ENCODE measurements around the gene LCN15. TPM values are rescaled to one million over a fixed set of nuclear protein-coding genes. Genes with fewer than 3 reads are reported as not detected.

The LCN15 gene
- total and polyA plus RNA-seq, 2 of the 13 experiments (the other 11 are each of a cell fraction or from before 2014, with no cell fraction given): 1.3 to 53.7 TPM

- CTCF ChIA-PET (ENCODE audit: low intra/inter-chr PET ratio, low total read pairs): no interaction called here
- FAIRE-seq (no peak), DNase-seq (ENCODE audit: low spot score) (no peak), ATAC-seq (no peak)
- 100% methylated on average over 3 of the region's 3 CpGs for WGBS (ENCODE audit: low lambda C conversion rate)
- no peak overlapping the region for H3K4me3 ChIP-seq (replicated peaks in 1 of 3; ENCODE audit: insufficient read depth in 1 of 3, low read depth in 2 of 3, low read length in 3 of 3)
- no peak overlapping the region for H2AFZ ChIP-seq (ENCODE audit: low read length)
- in situ Hi-C loops (cut with HindIII; ENCODE audit: extremely low pct_ligation_motif_present, low pct_unique_long_range_greater_than_20kb) (no loop called here), intact Hi-C loops (cut with micrococcal nuclease; ENCODE audit: unreplicated experiment) (loop anchor here (10.0 kb wide), 1 partner anchor 102 kb away; the partner anchor contains the start of gene TRAF2)
- no peak overlapping the region for H3K9ac ChIP-seq (ENCODE audit: insufficient read depth, low read depth, low read length)
- POLR2A ChIA-PET: no interaction called here
- H3K36me3 ChIP-seq (replicated peaks in 1 of 2; ENCODE audit: control insufficient read depth in 1 of 2, insufficient read depth in 2 of 2, low read length in 2 of 2): no peaks in the 10 kb centered on the region
- no peaks in the 10 kb centered on the region for H4K20me1 ChIP-seq (ENCODE audit: insufficient read depth, low read length)
- no peaks in the 10 kb centered on the region for H3K9me3 ChIP-seq (ENCODE audit: low read length)
- H3K4me2 ChIP-seq (ENCODE audit: low read depth, low read length): no peak overlapping the region
- no TSS peak for BruUV-seq (replicated peaks)
- TF ChIP-seq ARID2 (CRISPR knock-in tag; IDR thresholded peaks at IDR 0.05; ENCODE audit: borderline replicate concordance) (no peak), CEBPB (IDR thresholded peaks at IDR 0.05; ENCODE audit: borderline replicate concordance, low read depth, low read length) (peak; percentile 57; the same call in 1 of the 2 replicates), SAFB2 (CRISPR knock-in tag; IDR thresholded peaks at IDR 0.05; ENCODE audit: borderline replicate concordance, low read depth) (no peak)
- no peaks in the 10 kb centered on the region for H3K79me2 ChIP-seq (ENCODE audit: insufficient read depth, low read length)
- peaks cover 82% of the 10 kb centered on the region for H3K4me1 ChIP-seq (ENCODE audit: insufficient read depth, low read length)
- no peak overlapping the region for H3K27ac ChIP-seq (ENCODE audit: extremely low read length, insufficient read depth, low read length)
- no peaks in the 10 kb centered on the region for H3K27me3 ChIP-seq (ENCODE audit: control insufficient read depth in 1 of 2, insufficient read depth in 2 of 2, low read length in 2 of 2)
These were observed 18.1 kb upstream of the LCN15 start for GRCh38 chr9:136782452-136782851.

- 85% methylated on average over 5 of the region's 5 CpGs for WGBS (ENCODE audit: low lambda C conversion rate)
- no peak overlapping the region for H2AFZ ChIP-seq (ENCODE audit: low read length)
- no peak for DNase-seq (ENCODE audit: low spot score)
- H3K9me3 ChIP-seq (ENCODE audit: low read length): no peaks in the 10 kb centered on the region
- no TSS peak for BruUV-seq (replicated peaks)
- no peaks in the 10 kb centered on the region for H3K27me3 ChIP-seq (ENCODE audit: control insufficient read depth in 1 of 2, insufficient read depth in 2 of 2, low read length in 2 of 2)
- FAIRE-seq: no peak
- intact Hi-C loops (cut with micrococcal nuclease; ENCODE audit: unreplicated experiment): loop anchor here (10.0 kb wide), 1 partner anchor 105 kb away; the partner anchor contains the start of gene TRAF2
- peak; percentile 69 for ATAC-seq
- ChIA-PET CTCF (ENCODE audit: low intra/inter-chr PET ratio, low total read pairs) (no interaction called here), POLR2A (no interaction called here)
- no peaks in the 10 kb centered on the region for H4K20me1 ChIP-seq (ENCODE audit: insufficient read depth, low read length)
- H3K4me3 ChIP-seq (replicated peaks in 1 of 3; ENCODE audit: insufficient read depth in 1 of 3, low read depth in 2 of 3, low read length in 3 of 3): no peak overlapping the region
- peaks cover 68% of the 10 kb centered on the region for H3K4me1 ChIP-seq (ENCODE audit: insufficient read depth, low read length)
- no peak overlapping the region for H3K4me2 ChIP-seq (ENCODE audit: low read depth, low read length)
- in situ Hi-C loops (cut with HindIII; ENCODE audit: extremely low pct_ligation_motif_present, low pct_unique_long_range_greater_than_20kb): loop anchor here (10.0 kb wide), 1 partner anchor 265 kb away; the partner anchor contains the start of gene NPDC1
- no peak for TF ChIP-seq ATF4 (CRISPR knock-in tag; IDR thresholded peaks at IDR 0.05)
- TF ChIP-seq PRDM15 (CRISPR knock-in tag; IDR thresholded peaks at IDR 0.05): peak; percentile 90
- no peak for TF ChIP-seq ZNF234 (CRISPR knock-in tag; conservative IDR thresholded peaks at IDR 0.05)
- TF ChIP-seq GPBP1L1 (CRISPR knock-in tag; IDR thresholded peaks at IDR 0.05): no peak
- TF ChIP-seq FIP1L1 (IDR thresholded peaks at IDR 0.05; ENCODE audit: borderline replicate concordance, insufficient read depth, low read depth, low read length): no peak
- no peaks in the 10 kb centered on the region for H3K36me3 ChIP-seq (replicated peaks in 1 of 2; ENCODE audit: control insufficient read depth in 1 of 2, insufficient read depth in 2 of 2, low read length in 2 of 2)
- H3K79me2 ChIP-seq (ENCODE audit: insufficient read depth, low read length): no peaks in the 10 kb centered on the region
- no peak overlapping the region for H3K9ac ChIP-seq (ENCODE audit: insufficient read depth, low read depth, low read length)
- no peak overlapping the region for H3K27ac ChIP-seq (ENCODE audit: extremely low read length, insufficient read depth, low read length)
These were observed 15.5 kb upstream of the LCN15 start for GRCh38 chr9:136779808-136780207.
